GM21737 (cell line): ENCODE data around the gene OSBP2.

Experiments used
- ATAC-seq: cut with Tn5 transposase; IDR thresholded peaks from one replicate; pipeline ENCODE4 v1.9.1; 2021; ENCODE audit warnings: mild to moderate bottlenecking, moderate library complexity; ENCODE audit not compliant: unreplicated experiment

OSBP2 gene

GRCh38 chr22:30830907-30831306, 136.2 kb downstream of the OSBP2 start:
- ATAC-seq = no peak

- no peak for ATAC-seq
Measured at GRCh38 chr22:30832407-30832987, 137.8 kb downstream of the OSBP2 start.

- ATAC-seq = no peak
Measured at GRCh38 chr22:30833322-30833721, 138.6 kb downstream of the OSBP2 start.

GRCh38 chr22:30837531-30837930, 142.9 kb downstream of the OSBP2 start:
- ATAC-seq = no peak

- ATAC-seq = no peak
Measured at GRCh38 chr22:30838111-30838510, 143.4 kb downstream of the OSBP2 start.

GRCh38 chr22:30841273-30841672, 146.6 kb downstream of the OSBP2 start:
- no peak for ATAC-seq

GRCh38 chr22:30843245-30843644, 148.6 kb downstream of the OSBP2 start:
- ATAC-seq = no peak

- no peak for ATAC-seq
Measured at GRCh38 chr22:30847583-30847982, 152.9 kb downstream of the OSBP2 start.

- ATAC-seq = no peak
Measured at GRCh38 chr22:30855266-30855665, 160.6 kb downstream of the OSBP2 start.

GRCh38 chr22:30855677-30856518, 161.2 kb downstream of the OSBP2 start:
- ATAC-seq = no peak

- no peak for ATAC-seq
Measured at GRCh38 chr22:30856741-30857502, 162.2 kb downstream of the OSBP2 start.

GRCh38 chr22:30857791-30858190, 163.1 kb downstream of the OSBP2 start:
- ATAC-seq = no peak

GRCh38 chr22:30858976-30859713, 164.5 kb downstream of the OSBP2 start:
- no peak for ATAC-seq

- ATAC-seq = no peak
Measured at GRCh38 chr22:30859714-30860095, 165.0 kb downstream of the OSBP2 start.

GRCh38 chr22:30860176-30861105, 165.8 kb downstream of the OSBP2 start:
- no peak for ATAC-seq

- ATAC-seq = no peak
Measured at GRCh38 chr22:30861131-30861530, 166.5 kb downstream of the OSBP2 start.

- no peak for ATAC-seq
Measured at GRCh38 chr22:30861688-30862552, 167.2 kb downstream of the OSBP2 start.

- ATAC-seq = no peak
Measured at GRCh38 chr22:30863081-30863833, 168.6 kb downstream of the OSBP2 start.
